ENCODE results near the gene PNLIP. TPM values are rescaled to one million over a fixed set of nuclear protein-coding genes. Genes with fewer than 3 reads are reported as not detected.

The PNLIP gene
- total RNA-seq, 4 donors from 2014 or later = 1.1 to 11.4 (median 2.7) TPM

DNA sequence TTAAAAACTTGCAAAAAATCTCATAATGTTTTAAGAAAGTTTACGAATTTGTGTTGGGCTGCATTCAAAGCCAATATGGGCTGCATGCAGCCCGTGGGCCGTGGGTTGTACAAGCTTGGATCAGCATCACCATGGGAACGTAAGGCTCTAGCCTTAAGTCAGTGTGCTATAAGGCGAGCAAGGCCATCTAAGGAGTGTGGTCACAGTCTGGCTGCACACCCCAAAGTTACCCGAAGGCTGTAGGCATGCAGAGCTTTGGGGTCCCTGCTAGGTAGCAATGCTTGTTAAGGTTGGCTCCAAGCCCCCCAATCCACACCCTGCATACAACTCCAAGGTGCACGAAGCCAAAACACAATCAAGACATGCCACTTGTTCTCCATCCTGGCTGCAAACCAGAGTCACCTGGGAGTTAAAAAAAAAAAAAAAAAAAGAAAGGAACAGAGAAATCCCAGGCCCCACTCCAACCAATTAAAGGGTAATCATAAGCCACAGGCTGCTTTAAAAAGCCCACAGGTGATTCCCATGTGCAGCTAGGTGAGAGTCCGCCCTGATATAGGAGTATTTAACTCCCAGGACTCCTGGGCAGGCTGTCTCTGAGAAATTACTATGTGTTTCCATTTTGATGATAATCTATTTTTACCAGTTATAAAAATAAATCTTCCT lies 66.5 kb downstream of the PNLIP start:
- Histone ChIP-seq H3K4me3 (no peak overlapping the region), H3K4me1 (no peaks in the 10 kb centered on the region), H3K27ac (no peak overlapping the region), H3K27me3 (peaks cover 0 to 25% of the 10 kb centered on the region in 2 donors), H3K9me3 (peaks cover 0 to 19% (median 0%) of the 10 kb centered on the region in 4 donors), H3K36me3 (no peaks in the 10 kb centered on the region)
- TF ChIP-seq EP300 (IDR thresholded peaks at IDR 0.05) (no peak), POLR2A (IDR thresholded peaks at IDR 0.05) (no peak)
- TF ChIP-seq, protein P1, sequence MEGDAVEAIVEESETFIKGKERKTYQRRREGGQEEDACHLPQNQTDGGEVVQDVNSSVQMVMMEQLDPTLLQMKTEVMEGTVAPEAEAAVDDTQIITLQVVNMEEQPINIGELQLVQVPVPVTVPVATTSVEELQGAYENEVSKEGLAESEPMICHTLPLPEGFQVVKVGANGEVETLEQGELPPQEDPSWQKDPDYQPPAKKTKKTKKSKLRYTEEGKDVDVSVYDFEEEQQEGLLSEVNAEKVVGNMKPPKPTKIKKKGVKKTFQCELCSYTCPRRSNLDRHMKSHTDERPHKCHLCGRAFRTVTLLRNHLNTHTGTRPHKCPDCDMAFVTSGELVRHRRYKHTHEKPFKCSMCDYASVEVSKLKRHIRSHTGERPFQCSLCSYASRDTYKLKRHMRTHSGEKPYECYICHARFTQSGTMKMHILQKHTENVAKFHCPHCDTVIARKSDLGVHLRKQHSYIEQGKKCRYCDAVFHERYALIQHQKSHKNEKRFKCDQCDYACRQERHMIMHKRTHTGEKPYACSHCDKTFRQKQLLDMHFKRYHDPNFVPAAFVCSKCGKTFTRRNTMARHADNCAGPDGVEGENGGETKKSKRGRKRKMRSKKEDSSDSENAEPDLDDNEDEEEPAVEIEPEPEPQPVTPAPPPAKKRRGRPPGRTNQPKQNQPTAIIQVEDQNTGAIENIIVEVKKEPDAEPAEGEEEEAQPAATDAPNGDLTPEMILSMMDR (IDR thresholded peaks at IDR 0.05) = no peak
- no peak for DNase-seq (ENCODE audit: low spot score in 2 of 2)
- WGBS, 2 donors = 83 to 87% methylated on average over 8 of the region's 8 CpGs

DNA sequence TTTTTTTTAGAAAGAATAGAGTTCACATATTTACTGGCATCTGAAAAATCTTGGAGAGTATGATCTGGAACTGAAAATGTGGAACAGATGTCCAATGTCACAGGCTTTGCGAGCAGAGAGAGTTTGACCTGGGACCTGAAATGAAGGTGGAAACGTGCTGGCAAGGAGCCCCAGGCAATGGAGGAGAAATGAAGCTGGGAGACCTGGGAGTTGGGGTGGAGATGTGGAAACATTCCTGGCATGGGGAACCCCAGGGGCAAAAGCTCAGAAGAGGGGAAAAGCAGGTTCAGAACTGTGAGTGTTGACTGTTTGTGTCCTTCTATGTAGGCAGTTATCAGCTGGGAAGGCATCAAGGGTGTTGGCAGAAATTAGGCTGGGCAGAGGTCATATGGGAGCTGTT lies 67.7 kb downstream of the PNLIP start:
- Histone ChIP-seq H3K36me3 (no peaks in the 10 kb centered on the region), H3K4me3 (no peak overlapping the region), H3K27me3 (peaks cover 0 to 24% of the 10 kb centered on the region in 2 donors), H3K9me3 (peaks cover 0 to 19% (median 0%) of the 10 kb centered on the region in 4 donors), H3K27ac (no peak overlapping the region), H3K4me1 (no peaks in the 10 kb centered on the region)
- 56 to 68% methylated on average over 2 of the region's 2 CpGs for WGBS, 2 donors
- TF ChIP-seq EP300 (IDR thresholded peaks at IDR 0.05) (no peak), POLR2A (IDR thresholded peaks at IDR 0.05) (no peak)
- TF ChIP-seq, protein P1 (IDR thresholded peaks at IDR 0.05) = no peak
- DNase-seq (ENCODE audit: low spot score in 2 of 2) = no peak

DNA sequence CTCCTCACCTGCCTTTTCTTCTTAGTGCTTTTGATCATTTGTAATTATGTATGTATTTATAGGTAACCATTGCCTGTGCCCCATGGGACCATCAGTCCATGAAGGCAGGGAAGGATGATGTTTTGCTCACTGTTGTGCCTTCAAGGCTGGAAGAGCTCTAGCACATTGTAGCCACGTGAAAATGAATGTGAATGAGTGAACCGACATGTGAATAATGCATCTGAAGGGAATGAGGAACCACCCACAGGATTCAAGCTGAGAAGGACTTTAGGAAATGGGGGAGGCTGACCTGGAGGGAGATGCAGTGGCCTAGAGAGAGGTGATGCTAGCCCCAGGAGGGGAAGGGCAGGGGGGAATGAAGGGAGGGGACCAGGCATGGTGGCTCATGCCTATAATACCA lies 69.1 kb downstream of the PNLIP start:
- no peak overlapping the region for H3K27ac ChIP-seq
- no peaks in the 10 kb centered on the region for H3K36me3 ChIP-seq
- H3K27me3 ChIP-seq = peaks cover 0 to 11% of the 10 kb centered on the region in 2 donors
- no peaks in the 10 kb centered on the region for H3K4me1 ChIP-seq
- no peak for DNase-seq (ENCODE audit: low spot score in 2 of 2)
- H3K9me3 ChIP-seq = peaks cover 0 to 11% (median 0%) of the 10 kb centered on the region in 4 donors
- H3K4me3 ChIP-seq = no peak overlapping the region
- WGBS, 2 donors = 50 to 55% methylated on average over 2 of the region's 2 CpGs
- TF ChIP-seq POLR2A (IDR thresholded peaks at IDR 0.05) (no peak), EP300 (IDR thresholded peaks at IDR 0.05) (no peak)
- TF ChIP-seq, protein P1 (IDR thresholded peaks at IDR 0.05) = no peak

DNA sequence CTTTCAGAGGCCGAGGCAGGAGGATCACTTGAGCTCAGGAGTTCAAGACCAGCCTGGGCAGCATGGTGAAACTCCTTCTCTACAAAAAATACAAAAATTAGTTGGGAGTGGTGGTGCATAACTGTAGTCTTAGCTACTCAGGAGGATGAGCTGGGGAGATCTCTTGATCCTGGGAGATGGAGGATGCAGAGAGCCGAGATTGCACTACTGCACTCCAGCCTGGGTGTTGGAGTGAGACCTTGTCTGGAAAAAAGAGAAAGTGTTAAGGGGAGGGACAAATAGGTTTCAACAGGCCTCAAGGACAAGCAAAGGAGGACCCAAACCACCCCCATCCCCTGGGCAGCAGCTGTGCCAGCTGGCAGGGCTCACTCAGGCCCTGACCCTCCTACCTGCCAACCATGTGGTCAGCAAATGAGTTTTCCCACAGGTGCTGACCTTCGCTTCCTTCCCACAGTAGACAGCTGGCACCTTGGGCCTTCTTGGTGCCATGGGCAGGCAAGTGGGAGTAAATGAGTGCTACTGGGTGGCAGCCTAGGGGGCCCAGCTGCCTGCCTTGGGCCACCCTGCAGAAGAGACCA lies 69.6 kb downstream of the PNLIP start:
- 94 to 100% methylated on average over 2 to 3 of the region's 3 CpGs for WGBS, 2 donors
- peaks cover 0 to 6% of the 10 kb centered on the region in 2 donors for H3K27me3 ChIP-seq
- no peaks in the 10 kb centered on the region for H3K36me3 ChIP-seq
- H3K9me3 ChIP-seq = peaks cover 0 to 6% (median 0%) of the 10 kb centered on the region in 4 donors
- H3K4me3 ChIP-seq = no peak overlapping the region
- DNase-seq (ENCODE audit: low spot score in 2 of 2) = no peak
- no peak overlapping the region for H3K27ac ChIP-seq
- H3K4me1 ChIP-seq = no peaks in the 10 kb centered on the region
- TF ChIP-seq POLR2A (IDR thresholded peaks at IDR 0.05) (no peak), EP300 (IDR thresholded peaks at IDR 0.05) (no peak)
- TF ChIP-seq, protein P1 (IDR thresholded peaks at IDR 0.05) = no peak

Small RNAs within 50 kb of the gene (small RNA-seq; reads per million reads assigned to genes)
- not detected for gene RNU6-1090P

Other genes starting within 250 kb of the PNLIP start
- gene CCDC172, start 221.5 kb upstream of the PNLIP start, total RNA-seq = not detected
- not detected for gene PNLIPRP3, start 118.1 kb upstream of the PNLIP start, total RNA-seq
- 1 to 10 TPM in 1 of 4 donors, under 1 TPM in 1, not detected in 2; 0.66 to 2.4 TPM for gene PNLIPRP1, start 45.0 kb downstream of the PNLIP start, total RNA-seq
- gene PNLIPRP2, start 75.0 kb downstream of the PNLIP start, total RNA-seq = 1 to 10 TPM in 2 of 4 donors, under 1 TPM in 1, not detected in 1; 0.42 to 4.1 (median 2.4) TPM
- gene HSPA12A, start 196.6 kb downstream of the PNLIP start, total RNA-seq = 100 to 1,000 TPM; 125 to 187 (median 147) TPM

Measured in tibial nerve (tissue), 4 donors.